ENCODE measurements around the gene CBLB. TPM values are rescaled to one million over a fixed set of nuclear protein-coding genes. Genes with fewer than 3 reads are reported as not detected.

Gene CBLB
- total and polyA plus RNA-seq, 2 experiments from 2014 or later: 20.5 to 47.7 TPM

DNA sequence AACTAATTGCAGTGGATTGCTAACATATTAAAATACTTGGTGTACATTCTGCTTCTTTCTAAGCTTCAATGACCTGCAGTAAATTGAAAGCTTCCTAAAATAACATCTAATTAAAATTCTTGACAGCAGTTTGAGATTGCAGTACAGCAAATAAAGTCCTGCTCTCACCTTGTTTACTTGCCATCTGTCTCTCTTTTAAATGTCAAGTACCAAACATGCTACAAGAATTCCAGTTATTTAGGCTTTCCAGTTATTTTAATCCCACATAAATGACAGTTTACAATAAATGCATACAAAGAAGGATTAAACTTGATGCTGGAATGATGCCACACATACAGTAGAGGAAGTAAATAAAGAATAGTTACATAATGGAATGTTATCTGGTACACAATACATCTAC is 33.2 kb downstream of the CBLB start:
- Histone ChIP-seq H4K20me1 (replicated peaks; ENCODE audit: insufficient read depth) (no peaks in the 10 kb centered on the region), H3K79me2 (replicated peaks; ENCODE audit: insufficient read depth) (peaks cover 14% of the 10 kb centered on the region; the same call in 1 of the 2 replicates), H3K9me2 (ENCODE audit: insufficient read depth) (no peaks in the 10 kb centered on the region), H3K27me3 (ENCODE audit: insufficient read depth) (no peaks in the 10 kb centered on the region), H3K4me1 (ENCODE audit: insufficient read depth) (peaks cover 10% of the 10 kb centered on the region), H3F3A (replicated peaks; ENCODE audit: low read depth) (no peaks in the 10 kb centered on the region), H3K36me3 (ENCODE audit: insufficient read depth) (no peaks in the 10 kb centered on the region), H2AFZ (no peak overlapping the region), H3K4me3 (no peak overlapping the region), H3K27ac (ENCODE audit: low read depth) (no peak overlapping the region), H3K4me2 (no peak overlapping the region)
- no peak overlapping the region for H3K4me3 Mint-ChIP-seq
- H3K27me3 Mint-ChIP-seq (ENCODE audit: insufficient read depth, low read depth, poor library complexity): peaks cover 2% of the 10 kb centered on the region
- no peak overlapping the region for H3K27ac Mint-ChIP-seq
- no peak for ATAC-seq
- H3K4me1 Mint-ChIP-seq: peaks cover 27% of the 10 kb centered on the region; the same call in 2 of the 3 replicates
- peaks cover 4% of the 10 kb centered on the region; the same call in 1 of the 3 replicates for H3K36me3 Mint-ChIP-seq (ENCODE audit: low read depth)
- DNase-seq (ENCODE audit: low spot score): no peak
- H3K9me3 Mint-ChIP-seq: no peaks in the 10 kb centered on the region
- no peak for TF ChIP-seq REST (IDR thresholded peaks at IDR 0.05; ENCODE audit: unreplicated experiment)
- TF ChIP-seq ZNF331 (CRISPR knock-in tag; IDR thresholded peaks at IDR 0.05; ENCODE audit: low read depth): no peak
- TF ChIP-seq STAT1 (IDR thresholded peaks at IDR 0.05; ENCODE audit: unreplicated experiment): no peak
- no peak for TF ChIP-seq JUNB (IDR thresholded peaks at IDR 0.05; ENCODE audit: unreplicated experiment)
- no peak for TF ChIP-seq CREB1 (CRISPR knock-in tag; IDR thresholded peaks at IDR 0.05; ENCODE audit: low read depth)
- no peak for TF ChIP-seq EZH2phosphoT487 (IDR thresholded peaks at IDR 0.05; ENCODE audit: unreplicated experiment)
- TF ChIP-seq NANOG (IDR thresholded peaks at IDR 0.05; ENCODE audit: borderline replicate concordance): no peak

GRCh38 chr3:105834768-105835167 is 34.0 kb downstream of the CBLB start:
- peaks cover 17% of the 10 kb centered on the region; the same call in 1 of the 2 replicates for H3K79me2 ChIP-seq (replicated peaks; ENCODE audit: insufficient read depth)
- no peak overlapping the region for H3K4me2 ChIP-seq
- H3K27ac ChIP-seq (ENCODE audit: low read depth): no peak overlapping the region
- H3K27me3 ChIP-seq (ENCODE audit: insufficient read depth): no peaks in the 10 kb centered on the region
- H2AFZ ChIP-seq: no peak overlapping the region
- H3F3A ChIP-seq (replicated peaks; ENCODE audit: low read depth): no peaks in the 10 kb centered on the region
- Mint-ChIP-seq H3K27ac (no peak overlapping the region), H3K36me3 (ENCODE audit: low read depth) (no peaks in the 10 kb centered on the region), H3K27me3 (ENCODE audit: insufficient read depth, low read depth, poor library complexity) (peaks cover 2% of the 10 kb centered on the region), H3K4me3 (no peak overlapping the region), H3K4me1 (peaks cover 27% of the 10 kb centered on the region; the same call in 2 of the 3 replicates), H3K9me3 (no peaks in the 10 kb centered on the region)
- H3K4me1 ChIP-seq (ENCODE audit: insufficient read depth): peaks cover 10% of the 10 kb centered on the region
- H3K9me2 ChIP-seq (ENCODE audit: insufficient read depth): no peaks in the 10 kb centered on the region
- H3K4me3 ChIP-seq: no peak overlapping the region
- H4K20me1 ChIP-seq (replicated peaks; ENCODE audit: insufficient read depth): no peaks in the 10 kb centered on the region
- DNase-seq (ENCODE audit: low spot score): no peak
- H3K36me3 ChIP-seq (ENCODE audit: insufficient read depth): no peaks in the 10 kb centered on the region
- ATAC-seq: no peak
- no peak for TF ChIP-seq ZNF331 (CRISPR knock-in tag; IDR thresholded peaks at IDR 0.05; ENCODE audit: low read depth)
- TF ChIP-seq, protein P1, sequence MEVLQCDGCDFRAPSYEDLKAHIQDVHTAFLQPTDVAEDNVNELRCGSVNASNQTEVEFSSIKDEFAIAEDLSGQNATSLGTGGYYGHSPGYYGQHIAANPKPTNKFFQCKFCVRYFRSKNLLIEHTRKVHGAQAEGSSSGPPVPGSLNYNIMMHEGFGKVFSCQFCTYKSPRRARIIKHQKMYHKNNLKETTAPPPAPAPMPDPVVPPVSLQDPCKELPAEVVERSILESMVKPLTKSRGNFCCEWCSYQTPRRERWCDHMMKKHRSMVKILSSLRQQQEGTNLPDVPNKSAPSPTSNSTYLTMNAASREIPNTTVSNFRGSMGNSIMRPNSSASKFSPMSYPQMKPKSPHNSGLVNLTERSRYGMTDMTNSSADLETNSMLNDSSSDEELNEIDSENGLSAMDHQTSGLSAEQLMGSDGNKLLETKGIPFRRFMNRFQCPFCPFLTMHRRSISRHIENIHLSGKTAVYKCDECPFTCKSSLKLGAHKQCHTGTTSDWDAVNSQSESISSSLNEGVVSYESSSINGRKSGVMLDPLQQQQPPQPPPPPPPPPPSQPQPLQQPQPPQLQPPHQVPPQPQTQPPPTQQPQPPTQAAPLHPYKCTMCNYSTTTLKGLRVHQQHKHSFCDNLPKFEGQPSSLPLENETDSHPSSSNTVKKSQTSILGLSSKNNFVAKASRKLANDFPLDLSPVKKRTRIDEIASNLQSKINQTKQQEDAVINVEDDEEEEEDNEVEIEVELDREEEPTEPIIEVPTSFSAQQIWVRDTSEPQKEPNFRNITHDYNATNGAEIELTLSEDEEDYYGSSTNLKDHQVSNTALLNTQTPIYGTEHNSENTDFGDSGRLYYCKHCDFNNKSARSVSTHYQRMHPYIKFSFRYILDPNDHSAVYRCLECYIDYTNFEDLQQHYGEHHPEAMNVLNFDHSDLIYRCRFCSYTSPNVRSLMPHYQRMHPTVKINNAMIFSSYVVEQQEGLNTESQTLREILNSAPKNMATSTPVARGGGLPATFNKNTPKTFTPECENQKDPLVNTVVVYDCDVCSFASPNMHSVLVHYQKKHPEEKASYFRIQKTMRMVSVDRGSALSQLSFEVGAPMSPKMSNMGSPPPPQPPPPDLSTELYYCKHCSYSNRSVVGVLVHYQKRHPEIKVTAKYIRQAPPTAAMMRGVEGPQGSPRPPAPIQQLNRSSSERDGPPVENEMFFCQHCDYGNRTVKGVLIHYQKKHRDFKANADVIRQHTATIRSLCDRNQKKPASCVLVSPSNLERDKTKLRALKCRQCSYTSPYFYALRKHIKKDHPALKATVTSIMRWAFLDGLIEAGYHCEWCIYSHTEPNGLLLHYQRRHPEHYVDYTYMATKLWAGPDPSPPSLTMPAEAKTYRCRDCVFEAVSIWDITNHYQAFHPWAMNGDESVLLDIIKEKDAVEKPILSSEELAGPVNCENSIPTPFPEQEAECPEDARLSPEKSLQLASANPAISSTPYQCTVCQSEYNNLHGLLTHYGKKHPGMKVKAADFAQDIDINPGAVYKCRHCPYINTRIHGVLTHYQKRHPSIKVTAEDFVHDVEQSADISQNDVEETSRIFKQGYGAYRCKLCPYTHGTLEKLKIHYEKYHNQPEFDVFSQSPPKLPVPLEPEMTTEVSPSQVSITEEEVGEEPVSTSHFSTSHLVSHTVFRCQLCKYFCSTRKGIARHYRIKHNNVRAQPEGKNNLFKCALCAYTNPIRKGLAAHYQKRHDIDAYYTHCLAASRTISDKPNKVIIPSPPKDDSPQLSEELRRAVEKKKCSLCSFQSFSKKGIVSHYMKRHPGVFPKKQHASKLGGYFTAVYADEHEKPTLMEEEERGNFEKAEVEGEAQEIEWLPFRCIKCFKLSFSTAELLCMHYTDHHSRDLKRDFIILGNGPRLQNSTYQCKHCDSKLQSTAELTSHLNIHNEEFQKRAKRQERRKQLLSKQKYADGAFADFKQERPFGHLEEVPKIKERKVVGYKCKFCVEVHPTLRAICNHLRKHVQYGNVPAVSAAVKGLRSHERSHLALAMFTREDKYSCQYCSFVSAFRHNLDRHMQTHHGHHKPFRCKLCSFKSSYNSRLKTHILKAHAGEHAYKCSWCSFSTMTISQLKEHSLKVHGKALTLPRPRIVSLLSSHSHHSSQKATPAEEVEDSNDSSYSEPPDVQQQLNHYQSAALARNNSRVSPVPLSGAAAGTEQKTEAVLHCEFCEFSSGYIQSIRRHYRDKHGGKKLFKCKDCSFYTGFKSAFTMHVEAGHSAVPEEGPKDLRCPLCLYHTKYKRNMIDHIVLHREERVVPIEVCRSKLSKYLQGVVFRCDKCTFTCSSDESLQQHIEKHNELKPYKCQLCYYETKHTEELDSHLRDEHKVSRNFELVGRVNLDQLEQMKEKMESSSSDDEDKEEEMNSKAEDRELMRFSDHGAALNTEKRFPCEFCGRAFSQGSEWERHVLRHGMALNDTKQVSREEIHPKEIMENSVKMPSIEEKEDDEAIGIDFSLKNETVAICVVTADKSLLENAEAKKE (CRISPR knock-in tag; IDR thresholded peaks at IDR 0.05): no peak
- TF ChIP-seq EZH2 (IDR thresholded peaks at IDR 0.05; ENCODE audit: low read depth, unreplicated experiment): no peak
- no peak for TF ChIP-seq POLR2AphosphoS5 (IDR thresholded peaks at IDR 0.05; ENCODE audit: low read depth)
- TF ChIP-seq EZH2phosphoT487 (IDR thresholded peaks at IDR 0.05; ENCODE audit: unreplicated experiment): no peak
- TF ChIP-seq, protein P2, sequence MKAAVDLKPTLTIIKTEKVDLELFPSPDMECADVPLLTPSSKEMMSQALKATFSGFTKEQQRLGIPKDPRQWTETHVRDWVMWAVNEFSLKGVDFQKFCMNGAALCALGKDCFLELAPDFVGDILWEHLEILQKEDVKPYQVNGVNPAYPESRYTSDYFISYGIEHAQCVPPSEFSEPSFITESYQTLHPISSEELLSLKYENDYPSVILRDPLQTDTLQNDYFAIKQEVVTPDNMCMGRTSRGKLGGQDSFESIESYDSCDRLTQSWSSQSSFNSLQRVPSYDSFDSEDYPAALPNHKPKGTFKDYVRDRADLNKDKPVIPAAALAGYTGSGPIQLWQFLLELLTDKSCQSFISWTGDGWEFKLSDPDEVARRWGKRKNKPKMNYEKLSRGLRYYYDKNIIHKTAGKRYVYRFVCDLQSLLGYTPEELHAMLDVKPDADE (IDR thresholded peaks at IDR 0.05): no peak
- TF ChIP-seq ZNF114 (CRISPR knock-in tag; IDR thresholded peaks at IDR 0.05): no peak

All from GM23338 (cell line).